Tongue (tissue), 2 donors: Measurements from ENCODE around the gene UHRF1. TPM values are rescaled to one million over a fixed set of nuclear protein-coding genes. Genes with fewer than 3 reads are reported as not detected.
A peak's percentile ranks its signal among the peaks of the same experiment; 100 is the strongest.
"Not testable (repeated sequence)": the region's sequence is repeated elsewhere in the genome, so short reads cannot be mapped to it uniquely, and the experiment has no call there.

ENCODE experiments used
- DNase-seq: peaks from one replicate; pipeline ENCODE4 v3.0.0-alpha.2; 2015
- total RNA-seq: library from RNA; depleted of rRNA; stranded (reverse); fragments of >200 nt; gene quantifications from one replicate; pipeline ENCODE4 v1.2.3, GENCODE V29; 2014

UHRF1 gene
- total RNA-seq, 1 donor from 2014 or later, result 24.1 TPM

DNA sequence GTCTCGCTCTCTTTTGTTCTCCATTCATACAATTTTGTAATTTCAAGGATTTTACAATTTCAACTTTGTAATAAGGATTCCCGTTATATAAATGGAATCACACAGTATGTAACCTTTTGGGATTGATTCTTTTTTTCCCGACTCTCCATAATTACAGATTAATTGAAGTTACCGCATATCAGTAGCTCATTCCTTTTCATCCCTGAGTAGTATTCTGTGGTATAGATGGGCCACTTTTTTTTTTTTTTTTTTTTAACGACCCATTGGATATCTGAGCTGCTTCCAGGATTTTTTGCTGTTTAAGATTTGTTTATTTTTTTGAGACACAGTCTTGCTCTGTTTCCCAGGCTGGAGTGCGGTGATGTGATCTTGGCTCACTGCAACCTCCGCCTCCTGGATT is 27.8 kb downstream of the UHRF1 start:
- DNase-seq, result no peak

DNA sequence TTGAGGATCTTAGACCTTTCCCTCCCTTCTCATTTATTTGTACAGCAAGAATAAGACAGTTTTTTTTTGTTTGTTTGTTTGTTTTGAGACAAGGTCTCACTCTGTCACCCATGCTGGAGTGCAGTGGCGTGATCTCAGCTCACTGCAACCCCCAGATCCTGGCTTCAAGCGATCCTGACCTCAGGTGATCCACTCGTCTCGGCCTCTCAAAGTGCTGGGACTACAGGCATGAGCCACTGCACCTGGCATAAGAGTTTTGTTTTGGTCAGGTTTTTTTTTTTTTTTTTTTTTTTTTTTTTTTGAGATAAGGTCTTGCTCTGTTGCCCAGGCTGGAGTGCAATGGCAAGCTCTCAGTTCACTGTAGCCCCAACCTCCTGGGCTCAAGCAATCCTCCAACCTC is 29.2 kb downstream of the UHRF1 start:
- not testable (repeated sequence) for DNase-seq

DNA sequence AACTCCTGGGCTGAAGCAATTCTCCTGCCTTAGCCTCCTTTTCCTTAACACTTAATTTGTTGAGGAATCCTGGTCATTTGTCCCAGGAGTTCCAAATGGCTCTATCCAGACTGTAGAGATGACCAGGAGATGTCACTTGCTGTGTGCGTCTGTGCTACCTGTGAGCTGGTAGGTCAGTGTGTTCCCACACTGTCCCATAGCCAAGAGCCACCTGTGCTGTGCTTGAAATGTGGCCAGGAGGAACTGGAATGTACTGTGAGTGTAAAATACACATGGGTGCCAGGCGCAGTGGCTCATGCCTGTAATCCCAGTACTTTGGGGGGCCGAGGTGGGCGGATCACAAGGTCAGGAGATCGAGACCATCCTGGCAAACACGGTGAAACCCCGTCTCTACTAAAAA is 30.2 kb downstream of the UHRF1 start:
- no peak for DNase-seq

DNA sequence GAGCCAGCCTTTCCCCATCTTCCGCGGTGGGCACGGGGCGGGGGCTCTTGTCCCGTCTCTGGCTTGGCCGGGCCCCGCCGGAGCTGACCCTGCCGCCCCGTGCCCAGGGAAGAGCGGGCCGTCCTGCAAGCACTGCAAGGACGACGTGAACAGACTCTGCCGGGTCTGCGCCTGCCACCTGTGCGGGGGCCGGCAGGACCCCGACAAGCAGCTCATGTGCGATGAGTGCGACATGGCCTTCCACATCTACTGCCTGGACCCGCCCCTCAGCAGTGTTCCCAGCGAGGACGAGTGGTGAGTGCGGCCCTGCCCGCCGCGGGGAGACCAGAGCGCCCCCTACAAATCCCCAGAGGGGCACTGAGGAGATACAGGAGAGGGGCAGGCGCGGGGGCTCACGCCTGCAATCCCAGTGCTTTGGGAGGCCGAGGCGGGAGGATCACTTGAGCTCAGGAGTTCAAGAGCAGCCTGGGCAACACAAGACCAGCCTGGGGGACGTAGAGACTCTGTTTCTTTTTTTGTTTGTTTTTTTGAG is 32.4 kb downstream of the UHRF1 start:
- DNase-seq, result not testable (repeated sequence)

DNA sequence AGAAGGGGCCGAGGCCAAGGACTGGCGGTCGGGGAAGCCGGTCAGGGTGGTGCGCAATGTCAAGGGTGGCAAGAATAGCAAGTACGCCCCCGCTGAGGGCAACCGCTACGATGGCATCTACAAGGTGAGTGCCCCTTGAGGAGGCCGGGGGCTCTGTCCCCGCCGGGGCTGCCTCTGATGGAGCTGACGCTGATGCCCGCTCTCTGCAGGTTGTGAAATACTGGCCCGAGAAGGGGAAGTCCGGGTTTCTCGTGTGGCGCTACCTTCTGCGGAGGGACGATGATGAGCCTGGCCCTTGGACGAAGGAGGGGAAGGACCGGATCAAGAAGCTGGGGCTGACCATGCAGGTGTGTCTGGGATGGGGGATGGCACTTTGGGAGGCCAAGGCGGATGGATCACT is 41.3 kb downstream of the UHRF1 start:
- not testable (repeated sequence) for DNase-seq

DNA sequence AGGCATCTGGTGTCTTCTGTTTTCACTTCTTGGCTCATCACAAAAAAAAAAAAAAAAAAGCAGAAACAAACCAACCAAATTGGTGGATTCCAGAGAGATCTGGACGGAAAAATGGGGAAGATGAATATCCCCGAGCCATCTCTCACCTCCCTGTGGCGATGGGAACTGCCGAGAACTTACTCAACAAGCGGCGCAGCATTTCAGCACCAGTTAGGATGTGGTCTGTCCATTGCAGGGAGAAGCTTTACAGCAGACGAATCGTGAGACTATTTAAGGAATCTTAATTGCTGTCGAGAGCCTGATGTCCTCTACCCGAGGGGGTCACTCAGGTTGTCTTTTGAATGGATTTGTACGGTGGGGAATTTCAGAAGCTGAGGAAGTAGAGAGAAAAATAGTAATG is 42.4 kb downstream of the UHRF1 start:
- no peak for DNase-seq

DNA sequence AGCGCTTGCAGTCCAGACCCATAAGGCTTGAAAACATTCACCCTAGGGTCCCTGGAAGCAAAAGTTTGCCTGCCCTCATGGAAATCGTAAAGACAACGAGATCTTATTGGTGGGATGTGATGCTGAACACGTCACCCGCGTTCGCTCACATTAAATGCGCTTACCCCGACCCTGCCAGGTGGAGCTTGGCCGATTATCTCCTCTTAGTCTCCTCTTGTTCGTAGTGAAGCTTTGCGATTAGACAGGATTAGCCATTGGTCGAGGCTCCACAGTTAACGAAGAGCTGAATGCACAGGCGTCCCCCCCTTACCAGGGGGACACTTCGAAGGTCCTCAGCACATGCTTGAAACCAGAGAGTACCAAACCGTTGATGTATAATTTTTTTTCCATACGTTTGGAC is 43.6 kb downstream of the UHRF1 start:
- no peak for DNase-seq

DNA sequence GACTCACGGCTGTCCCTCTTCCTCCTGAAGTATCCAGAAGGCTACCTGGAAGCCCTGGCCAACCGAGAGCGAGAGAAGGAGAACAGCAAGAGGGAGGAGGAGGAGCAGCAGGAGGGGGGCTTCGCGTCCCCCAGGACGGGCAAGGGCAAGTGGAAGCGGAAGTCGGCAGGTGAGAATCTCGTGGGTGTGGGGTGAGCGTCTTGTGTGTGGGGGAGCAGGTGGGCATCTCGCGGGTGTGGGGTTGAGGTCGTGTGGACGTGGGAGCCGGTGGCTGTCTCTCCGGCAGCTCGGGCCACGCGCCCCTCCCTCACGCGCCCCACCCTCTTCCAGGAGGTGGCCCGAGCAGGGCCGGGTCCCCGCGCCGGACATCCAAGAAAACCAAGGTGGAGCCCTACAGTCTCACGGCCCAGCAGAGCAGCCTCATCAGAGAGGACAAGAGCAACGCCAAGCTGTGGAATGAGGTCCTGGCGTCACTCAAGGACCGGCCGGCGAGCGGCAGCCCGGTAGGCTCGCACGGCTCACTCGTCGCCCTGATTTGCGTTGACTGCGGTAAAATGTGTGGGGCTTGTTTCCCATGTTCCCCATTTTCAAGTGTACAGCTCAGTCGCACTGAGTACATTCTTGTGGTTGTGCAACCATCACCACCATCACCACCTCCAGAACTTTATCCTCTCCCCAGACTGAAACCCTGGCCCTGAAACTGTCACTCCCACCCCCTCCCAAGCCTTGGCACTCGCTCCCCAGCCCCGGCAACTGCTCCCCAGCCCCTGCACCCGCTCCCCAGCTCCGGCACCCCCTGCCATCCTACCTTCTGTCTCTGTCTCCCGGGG is 45.2 kb downstream of the UHRF1 start:
- DNase-seq, result not testable (repeated sequence)

DNA sequence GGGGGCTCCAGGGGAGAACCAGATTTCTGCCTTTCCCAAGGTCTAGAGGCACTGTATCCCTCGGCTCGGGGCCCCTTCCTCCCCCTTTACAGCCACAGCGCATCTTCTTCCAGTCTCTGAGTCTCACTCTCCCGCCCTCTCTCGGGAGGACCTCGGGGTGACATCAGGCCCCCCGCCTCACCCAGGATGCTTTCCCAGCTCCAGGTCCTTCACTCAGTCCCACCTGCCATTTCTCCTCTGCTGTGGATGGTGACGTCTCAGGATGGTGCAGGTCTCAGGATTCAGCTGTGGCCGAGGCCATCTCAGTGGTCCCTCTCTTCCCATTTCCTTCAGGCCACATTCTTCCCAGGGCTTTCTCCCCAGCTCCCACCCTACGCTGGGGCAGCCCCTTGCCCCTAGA is 46.0 kb downstream of the UHRF1 start:
- no peak for DNase-seq

DNA sequence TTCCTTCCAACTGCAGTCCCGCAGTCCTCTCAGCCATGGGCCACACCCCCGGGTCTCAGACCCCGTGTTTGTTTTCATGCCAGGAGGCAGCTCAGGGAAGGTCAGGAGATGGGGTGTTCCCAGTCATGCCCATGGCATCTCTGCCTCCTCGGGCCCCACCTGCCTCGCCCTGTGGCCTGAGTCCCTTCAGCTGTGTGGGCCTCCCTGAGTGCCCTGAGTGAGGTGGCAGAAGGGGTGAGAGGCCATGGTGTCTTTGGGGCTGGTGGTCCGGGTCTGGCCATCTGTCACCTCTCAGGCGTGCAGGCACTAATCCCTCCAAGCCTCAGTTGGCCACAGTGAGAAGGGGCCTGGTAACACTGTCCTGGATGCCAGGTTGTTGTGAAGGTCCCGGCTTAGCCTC is 48.7 kb downstream of the UHRF1 start:
- DNase-seq, result no peak

DNA sequence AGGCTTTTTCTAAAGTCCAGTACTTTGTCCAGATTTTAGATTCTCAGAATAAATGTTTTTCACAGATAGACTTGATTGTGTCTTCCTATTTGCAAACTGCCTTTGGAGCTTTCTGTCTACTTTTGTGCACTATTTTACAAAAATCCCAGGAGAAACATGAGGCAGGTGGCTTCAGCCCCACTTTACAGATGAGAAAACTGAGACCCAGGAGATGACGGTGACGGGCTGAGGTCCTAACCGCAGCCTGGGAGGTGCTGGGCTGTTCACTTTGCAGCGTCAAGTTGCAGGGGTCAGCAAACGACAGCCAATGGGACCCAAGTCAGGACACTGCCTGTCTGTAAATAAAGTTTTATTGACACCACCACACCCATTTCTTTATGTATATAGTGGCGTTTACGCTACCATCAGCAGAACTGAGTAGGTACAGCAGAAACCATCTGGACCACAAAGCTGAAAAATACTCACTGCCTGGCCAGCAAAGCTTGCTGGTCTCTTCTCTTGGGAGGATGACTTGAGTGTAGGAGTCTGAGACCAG is 52.9 kb downstream of the UHRF1 start:
- no peak for DNase-seq

DNA sequence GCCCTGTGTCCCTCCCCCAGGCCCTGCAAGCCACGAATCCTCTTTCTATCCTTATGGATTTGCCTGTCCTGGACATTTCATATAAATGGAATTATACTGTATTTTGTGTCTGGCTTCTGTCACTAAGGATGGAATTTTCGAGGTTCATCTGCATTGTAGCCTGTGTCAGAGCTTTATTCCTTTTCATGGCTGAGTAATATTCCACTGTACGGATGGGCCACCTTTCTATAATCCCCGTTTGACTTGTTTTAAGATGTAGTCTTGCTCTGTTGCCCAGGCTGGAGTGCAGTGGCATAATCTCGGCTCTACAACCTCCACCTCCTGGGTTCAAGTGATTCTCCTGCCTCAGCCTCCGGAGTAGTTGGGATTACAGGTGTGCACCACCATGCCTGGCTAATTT is 55.8 kb downstream of the UHRF1 start:
- no peak for DNase-seq

DNA sequence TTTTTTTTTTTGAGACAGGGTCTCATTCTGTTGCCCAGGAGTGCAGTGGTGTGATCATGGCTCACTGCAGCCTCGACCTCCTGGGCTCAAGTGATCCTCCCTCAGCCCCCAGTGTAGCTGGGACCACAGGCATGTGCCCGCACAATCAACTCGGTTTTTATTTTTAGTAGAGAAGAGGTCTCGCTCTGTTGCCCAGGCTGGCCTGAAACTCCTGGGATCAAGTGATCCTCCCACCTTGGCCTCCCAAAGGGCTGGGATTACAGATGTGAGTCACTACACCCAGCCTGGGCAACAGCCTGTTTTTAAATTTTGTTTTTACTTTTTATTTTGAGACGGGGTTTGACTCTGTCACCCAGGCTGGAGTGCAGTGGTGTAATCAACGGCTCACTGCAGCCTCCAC is 57.3 kb downstream of the UHRF1 start:
- no peak for DNase-seq

DNA sequence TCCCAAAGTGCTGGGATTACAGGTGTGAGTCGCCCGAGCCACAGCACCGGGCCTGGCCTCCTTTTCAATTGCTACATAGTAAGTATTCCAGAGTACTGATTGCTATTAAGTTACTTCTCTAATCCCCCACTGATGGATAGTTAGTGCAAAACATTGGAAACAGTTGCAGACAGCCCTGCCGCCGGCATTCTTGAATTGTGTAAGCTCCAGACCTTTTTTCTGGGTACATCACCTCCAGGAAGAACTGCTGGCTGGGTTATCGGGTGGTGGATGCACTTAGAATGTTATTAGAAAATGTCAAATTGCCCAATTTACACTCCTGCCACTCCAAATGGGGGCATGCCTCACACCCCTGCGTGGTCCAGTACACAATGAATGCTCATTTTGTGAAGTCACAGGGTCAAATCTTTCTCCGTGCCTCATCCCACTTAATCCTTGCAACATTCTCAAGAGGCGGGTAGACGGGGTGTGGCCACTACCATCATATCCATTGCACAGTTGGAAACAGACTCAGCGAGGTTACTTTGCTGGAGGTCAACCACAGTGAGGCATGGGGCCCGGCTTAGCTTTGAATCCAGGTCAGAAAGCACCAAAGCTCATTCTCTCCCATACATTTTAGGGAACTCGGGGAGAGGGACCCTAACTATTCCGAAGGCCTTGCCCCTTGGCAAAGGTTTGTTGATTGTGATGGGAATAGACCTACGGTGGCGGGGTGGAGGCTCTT is 58.6 kb downstream of the UHRF1 start:
- DNase-seq, result no peak

DNA sequence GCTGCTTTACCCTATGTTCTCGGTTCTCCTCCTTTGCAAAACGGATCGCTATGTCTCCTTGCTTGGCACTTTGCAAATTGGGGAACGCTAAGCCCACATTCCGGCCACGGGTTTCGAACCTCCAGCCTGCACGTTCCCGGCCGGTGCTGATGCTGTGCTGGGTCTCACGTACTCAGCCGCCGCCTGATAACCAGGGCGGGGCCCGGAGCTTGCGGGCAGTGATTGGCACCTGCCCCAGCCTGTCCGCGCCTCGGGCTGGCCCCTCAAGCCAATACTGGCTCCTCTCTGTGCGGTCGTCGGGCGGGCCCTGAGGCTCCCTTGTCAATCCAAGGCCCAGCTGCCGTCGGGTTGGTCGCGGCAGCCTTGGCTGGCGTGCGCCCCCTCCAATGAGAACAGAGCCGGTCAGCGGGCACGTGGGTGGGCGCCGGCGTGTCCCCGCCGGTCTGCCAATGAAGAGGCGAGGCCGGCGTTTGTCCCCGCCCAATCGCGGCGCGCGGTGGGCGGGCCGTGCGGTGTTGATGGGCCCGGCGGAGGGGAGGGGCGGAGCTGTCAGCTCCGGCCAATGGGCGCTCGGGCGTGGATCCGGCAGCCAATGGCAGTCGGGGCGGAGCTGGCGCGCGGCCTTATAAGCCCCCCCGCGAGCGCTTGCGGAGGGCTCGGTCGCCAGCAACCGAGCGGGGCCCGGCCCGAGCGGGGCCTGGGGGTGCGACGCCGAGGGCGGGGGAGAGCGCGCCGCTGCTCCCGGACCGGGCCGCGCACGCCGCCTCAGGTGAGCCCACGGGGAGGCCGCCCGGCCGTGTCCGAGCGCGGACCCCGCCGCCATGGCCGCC is 59.4 kb downstream of the UHRF1 start, which contains the start of gene KDM4B:
TSS of gene KDM4B (plus strand) at position 652 of the 830 bp plus-strand sequence. CDS start 63,778 bp downstream, outside the sequence.
- peak; percentile 99 for DNase-seq

DNA sequence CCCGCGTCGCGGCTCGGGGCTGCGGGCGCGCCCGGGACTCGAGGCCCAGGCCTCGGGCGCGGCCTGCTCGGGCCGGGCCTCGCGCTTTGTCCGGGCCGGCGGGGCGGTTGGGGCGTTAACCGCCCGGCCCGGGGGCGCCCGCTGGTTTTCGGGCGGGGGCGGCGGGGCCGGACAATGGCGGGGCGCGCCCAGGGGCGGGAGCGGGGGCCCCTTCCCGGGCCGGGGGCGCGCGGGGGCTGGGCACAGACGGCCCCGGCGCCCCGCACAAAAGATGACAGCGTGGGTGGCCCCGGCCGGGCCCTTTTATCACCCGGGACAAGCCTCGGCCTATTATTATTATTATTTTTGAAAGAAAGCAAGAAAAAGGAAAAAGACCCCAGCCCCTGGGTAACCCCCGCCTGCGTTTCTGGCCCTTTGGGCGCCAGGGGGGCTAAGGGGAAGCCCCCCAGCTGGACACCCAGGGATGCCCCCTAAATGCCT is 60.0 kb downstream of the UHRF1 start:
- DNase-seq, result no peak

DNA sequence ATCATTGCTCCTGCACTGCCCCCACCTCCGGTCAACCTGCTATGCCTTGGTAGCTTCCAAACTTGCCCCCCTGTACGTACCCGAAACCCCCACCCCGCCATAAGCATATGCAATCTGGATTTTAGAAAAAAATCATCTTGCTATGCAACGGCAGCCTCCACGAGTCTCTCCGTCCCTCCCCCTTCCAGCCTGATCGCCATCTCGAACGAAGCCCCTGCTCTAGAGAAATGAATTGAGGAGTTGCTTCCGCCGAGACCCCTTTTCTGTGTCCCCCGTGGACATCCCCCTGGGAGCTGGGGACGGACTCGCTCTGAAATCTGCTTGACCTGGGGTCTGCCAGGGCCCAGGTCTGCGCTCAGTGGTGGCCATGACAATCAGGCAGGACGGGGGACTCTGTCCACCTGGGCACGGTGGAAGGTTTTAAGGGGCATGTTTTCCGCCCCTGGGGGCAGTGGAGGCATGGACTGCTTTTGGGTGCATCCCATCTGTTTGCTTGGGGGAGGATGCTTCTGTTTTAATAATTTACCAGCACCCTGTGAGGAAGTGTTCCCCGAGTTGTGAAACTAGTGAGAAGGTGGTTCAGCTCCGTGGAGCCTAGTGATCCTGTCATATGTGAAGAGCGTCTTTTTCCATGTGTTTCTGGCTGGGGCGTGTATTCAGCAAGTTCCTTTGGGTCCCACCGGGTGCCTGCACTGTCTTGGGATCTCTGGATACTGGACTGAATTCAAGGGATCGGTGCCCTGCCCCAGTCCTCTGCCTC is 60.7 kb downstream of the UHRF1 start:
- no peak for DNase-seq

DNA sequence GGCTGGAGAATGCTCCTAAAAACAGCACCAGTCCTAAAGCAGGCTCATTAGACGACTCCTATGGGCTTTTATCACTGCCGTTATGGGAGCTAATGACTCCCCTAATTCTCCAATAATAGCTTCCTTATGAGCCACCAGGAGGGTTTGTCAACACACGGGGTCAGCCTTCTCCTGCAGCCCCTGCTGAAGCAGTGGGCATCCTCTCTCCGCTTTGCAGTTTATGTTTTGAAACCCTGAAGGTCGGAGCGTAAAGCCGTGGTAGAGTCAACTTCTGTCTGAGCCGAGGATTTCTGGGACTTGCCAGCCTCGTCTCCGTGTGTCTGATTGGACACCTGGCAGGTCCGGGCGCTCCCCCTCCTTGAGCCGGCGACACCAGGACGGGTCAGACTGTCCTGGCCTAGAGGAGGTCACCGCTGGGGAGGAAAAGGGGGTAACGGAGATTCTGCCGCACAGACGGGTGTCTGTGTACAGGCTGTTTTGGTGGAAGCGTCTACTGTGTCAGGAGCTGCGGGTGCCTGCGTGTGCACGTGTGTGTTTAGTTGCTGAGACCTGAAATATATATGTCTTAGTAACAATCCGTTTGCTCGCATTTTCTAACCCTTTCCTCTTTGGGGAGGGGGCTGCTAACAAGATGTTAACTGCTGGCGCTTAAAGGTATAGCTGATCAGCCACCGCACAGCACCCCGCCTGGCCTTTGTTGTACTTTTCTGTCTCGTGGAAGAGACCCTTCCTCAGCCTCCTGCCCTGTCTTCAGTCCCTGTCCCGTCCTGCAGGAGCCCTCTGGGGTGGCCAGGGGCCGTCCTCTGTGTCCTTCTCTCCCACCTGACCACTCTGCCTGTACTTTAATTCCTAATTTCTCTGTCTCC is 61.5 kb downstream of the UHRF1 start:
- no peak for DNase-seq

DNA sequence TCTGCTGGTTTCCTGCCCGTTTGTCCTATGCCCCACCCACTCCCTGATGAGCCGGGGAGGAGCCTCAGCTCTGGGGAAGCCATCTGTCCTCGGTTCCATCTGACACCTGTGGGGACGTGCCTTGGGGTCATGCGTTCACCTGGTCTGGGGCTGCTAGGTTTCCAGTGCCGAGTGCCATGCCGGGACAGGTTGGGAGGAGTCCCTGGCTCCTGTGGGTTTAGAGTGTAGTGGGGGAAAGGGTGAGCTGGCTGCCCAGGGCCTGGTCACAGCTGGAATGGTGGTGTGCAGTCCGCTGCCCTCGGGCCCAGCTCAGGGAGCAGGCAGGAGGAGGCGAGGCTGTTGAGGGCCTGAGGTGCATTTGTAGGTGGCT is 62.1 kb downstream of the UHRF1 start:
- DNase-seq, result peak; percentile 51

DNA sequence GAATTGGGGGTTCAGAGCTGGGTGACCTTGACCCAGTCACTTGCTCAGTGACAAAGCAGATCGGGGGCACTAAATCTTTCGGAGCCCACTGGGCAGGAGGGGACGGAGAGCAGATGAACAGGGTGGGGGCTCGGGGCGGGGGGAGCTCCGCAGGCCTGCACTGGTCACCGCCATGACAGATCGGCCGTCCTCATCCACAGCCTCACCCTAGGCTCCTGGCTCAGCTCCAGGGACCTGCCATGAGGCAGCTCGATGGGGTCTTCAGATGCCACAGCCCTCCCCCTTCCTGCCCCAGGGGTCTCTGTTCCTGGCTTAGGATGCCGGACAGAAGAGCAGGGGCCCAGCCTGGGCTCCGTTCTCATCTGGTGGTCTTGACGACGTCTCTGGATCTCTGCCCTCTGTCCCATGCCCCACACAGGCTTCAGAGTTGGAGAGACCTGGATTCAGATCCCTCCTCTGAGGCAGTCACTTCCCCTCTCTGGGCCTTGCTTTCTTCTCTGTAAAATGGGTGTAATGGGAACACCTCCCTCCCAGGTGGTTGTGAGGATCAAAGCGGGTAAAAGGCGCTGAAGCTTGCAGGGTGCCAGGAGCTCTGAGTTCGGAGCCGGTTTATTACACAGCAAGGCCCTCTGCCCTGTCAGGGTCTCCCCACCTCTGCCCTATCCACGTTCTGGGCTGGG is 62.7 kb downstream of the UHRF1 start:
- DNase-seq, result no peak
